KG1 (cell line): Measurements from ENCODE around the gene MPST.
"Not testable (repeated sequence)": the region's sequence is repeated elsewhere in the genome, so short reads cannot be mapped to it uniquely, and the experiment has no call there.

Experiments
- DNase-seq: peaks from one replicate; lab custom pipeline; 2025; lab: John Stamatoyannopoulos, UW

Gene MPST

GRCh38 chr22:37060801-37061610 lies 41.5 kb downstream of the MPST start:
- DNase-seq, result no peak

GRCh38 chr22:37061611-37062375 lies 42.3 kb downstream of the MPST start:
- no peak for DNase-seq

GRCh38 chr22:37062376-37062675 lies 42.8 kb downstream of the MPST start:
- no peak for DNase-seq

DNA sequence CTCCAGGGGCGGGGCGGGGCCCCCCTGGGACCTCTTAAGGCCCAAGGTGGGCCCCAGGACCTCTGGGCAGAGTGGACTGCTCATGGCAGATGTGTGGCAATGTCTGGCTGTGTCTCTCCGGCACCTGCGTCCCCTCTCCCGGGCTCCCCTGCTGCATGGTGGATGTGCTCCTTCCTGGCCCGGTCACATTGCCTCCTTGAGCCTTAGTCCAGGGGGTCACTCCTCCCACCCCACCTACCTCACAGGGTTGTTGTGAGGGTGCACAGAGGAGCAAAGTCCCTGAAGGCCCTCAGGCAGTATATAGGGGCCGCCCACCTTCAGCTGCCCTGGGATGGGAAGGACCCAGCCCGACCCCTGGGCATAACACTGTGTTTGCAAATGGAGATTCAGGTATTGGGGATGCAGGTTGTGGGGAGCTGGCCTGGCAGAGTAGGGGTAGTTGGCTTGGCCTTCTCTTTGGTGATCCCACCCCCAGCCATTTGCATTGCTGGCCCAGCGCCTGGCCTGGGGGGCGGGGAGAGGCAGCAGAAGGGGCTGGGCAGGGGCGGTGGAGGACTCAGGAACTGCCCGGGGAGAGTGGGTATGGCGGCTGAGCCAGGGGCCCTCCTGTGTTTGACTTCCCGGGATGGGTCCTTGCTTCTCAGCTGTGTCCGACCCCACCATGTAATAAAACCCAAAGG lies 43.3 kb downstream of the MPST start:
- no peak for DNase-seq

DNA sequence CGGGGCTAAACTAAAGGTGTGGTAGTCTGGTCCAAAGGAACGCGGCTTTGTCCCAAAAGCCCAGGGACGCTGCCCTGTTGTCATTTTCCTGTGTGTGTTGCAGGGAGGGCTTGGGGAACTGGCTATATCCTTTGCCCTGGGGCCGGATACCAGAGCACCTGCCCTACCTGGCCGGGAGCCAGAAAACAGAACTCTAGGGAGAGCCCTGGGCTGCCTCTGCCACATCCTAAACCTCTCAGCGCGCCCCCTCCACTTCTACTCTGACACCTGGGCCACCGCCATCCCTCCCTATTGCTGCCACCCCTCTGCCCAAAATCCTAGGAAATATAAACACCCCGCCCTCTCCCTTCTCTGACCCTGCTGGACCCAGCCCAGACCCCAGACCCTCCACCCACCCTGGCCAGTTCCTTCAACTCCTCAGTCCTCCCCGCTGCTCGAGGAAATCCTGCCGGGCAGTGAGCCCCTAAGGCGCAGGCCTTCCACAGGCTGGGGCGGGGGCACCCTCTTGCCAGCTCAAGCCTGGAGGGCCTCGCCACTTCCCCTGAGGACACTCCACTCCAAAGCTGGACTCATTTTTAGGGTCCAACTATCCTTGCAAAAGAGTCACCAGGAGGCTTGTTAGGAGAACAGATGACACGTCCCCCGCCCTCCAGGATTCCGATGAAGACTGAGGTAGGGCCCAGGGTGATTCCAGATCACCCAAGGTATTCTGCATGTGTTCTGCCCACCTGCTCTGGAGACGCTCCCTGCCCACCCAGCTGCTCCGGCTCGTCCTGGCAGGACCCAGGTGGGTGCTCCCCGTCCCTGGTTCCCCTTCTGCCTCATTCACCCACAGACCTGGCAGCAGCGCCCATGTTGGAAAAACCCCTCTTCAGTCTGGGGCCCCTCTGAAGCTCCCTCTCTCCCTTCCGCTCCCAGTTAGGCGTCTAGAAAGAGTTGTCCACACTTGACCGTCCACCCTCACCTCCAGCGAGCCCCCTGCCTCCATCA lies 44.2 kb downstream of the MPST start:
- no peak for DNase-seq

GRCh38 chr22:37064553-37064952 lies 45.0 kb downstream of the MPST start:
- DNase-seq, result no peak

- no peak for DNase-seq
Measured at GRCh38 chr22:37065180-37065579, 45.6 kb downstream of the MPST start.

- no peak for DNase-seq
Measured at GRCh38 chr22:37065961-37066360, 46.4 kb downstream of the MPST start.

GRCh38 chr22:37067428-37067827 lies 47.9 kb downstream of the MPST start:
- DNase-seq, result no peak

- no peak for DNase-seq
Measured at GRCh38 chr22:37068859-37069258, 49.3 kb downstream of the MPST start.

- no peak for DNase-seq
Measured at GRCh38 chr22:37069319-37069718, 49.8 kb downstream of the MPST start.

DNA sequence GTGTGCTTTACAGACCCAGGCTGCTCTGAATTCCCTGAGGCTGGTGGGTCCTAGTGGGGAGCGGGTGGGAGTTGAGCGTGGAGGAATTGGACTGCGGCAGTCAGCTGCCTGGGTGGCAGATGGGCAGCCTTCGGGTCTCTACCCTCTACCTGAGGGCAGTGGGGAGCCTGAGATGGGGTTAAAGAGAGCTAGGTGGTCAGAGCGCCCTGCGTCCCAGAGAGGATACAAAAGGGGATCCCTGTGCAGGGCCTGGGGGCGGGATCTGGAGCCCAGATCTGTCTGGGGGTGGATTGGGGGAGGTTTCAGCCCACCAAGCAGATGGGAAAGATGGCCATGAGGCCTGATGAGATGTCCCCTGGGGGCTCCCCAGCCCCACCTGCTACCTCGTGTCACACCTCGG lies 50.2 kb downstream of the MPST start:
- no peak for DNase-seq

GRCh38 chr22:37070334-37070733 lies 50.8 kb downstream of the MPST start:
- no peak for DNase-seq

GRCh38 chr22:37070744-37071143 lies 51.2 kb downstream of the MPST start:
- no peak for DNase-seq

DNA sequence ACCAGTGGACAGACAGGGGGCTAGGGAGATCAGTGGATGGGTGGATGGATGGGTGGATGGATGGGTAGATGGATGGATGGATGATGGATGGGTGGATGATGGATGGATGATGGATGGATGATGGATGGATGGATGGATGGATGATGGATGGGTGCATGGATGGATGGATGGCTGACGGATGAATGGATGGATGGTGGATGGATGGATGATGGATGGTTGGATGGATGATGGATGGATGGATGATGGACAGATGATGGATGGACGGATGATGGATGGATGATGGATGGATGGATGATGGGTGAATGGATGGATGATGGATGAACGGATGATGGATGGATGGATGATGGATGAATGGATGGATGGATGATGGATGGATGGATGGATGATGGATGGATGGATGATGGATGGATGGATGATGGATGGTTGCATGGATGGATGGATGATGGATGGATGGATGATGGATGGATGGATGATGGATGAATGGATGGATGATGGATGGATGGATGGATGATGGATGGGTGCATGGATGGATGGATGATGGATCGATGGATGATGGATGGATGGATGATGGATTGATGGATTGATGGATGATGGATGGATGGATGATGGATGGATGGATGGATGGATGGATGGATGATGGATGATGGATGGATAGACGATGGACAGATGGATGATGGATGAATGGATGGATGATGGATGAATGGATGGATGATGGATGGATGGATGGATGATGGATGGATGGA lies 52.5 kb downstream of the MPST start:
- DNase-seq, result not testable (repeated sequence)

DNA sequence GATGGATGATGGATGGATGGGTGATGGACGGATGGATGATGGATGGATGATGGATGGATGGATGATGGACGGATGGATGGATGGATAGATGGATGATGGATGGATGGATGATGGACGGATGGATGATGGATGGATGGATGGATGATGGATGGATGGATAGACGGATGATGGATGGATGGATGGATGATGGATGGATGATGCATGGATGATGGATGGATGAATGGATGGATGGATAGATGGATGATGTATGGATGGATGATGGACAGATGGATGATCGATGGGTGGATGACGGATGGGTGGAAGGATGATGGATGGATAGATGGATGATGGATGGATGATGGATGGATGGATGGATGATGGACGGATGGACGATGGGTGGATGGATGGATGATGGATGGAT lies 53.1 kb downstream of the MPST start:
- DNase-seq, result no peak

- no peak for DNase-seq
Measured at GRCh38 chr22:37074537-37074936, 55.0 kb downstream of the MPST start.

DNA sequence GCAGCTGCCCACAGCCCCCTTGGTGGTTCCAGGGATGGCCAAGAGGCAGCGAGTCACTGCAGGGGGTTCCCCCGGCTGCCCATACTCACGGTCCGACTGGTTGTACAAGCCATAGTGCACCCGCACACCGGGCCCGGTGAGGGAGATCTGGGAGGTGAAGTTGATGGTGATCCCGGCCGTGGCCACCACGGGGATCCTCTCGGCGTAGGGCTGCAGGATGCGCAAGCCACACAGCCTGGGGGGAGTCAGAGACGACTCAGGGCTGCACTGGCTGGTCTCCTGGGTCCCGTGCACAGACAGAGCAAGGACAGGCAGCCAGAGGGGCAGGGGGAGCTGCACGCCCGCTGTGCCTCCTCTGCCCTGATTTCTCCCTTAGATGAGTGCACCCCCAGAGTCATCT lies 55.5 kb downstream of the MPST start:
- DNase-seq, result no peak

- no peak for DNase-seq
Measured at GRCh38 chr22:37075822-37076433, 56.4 kb downstream of the MPST start.

DNA sequence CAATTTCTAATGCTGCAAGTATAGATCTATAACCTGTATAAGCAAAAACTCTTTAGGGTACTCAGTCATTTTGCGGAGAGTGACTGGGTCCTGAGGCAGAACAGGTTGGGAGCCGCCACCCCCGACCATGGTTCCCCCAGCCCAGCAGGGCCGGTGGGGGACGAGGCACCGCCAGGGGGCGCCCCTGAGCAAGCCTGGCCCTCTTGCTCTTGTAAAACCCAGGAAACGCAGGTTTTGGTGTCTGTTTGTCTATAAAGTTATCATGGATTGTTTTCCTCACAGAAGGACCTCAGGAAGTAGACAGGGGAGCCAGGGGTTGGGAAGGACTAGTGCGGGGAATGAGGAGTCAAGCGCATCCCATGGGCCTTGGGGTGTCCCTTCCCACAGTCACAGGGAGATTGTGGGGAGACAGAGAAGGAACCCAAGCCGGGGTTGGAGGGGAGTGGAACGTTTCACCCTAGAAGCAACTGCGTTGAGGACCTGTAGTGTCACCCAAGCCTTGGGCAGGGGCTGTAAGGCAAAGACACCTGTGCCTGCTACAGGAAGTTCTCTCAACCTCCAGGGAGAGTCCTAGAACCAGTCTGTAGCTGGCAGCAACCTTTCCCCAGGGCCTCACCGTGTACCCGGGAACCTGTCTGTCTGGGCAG lies 58.4 kb downstream of the MPST start:
- DNase-seq, result peak; percentile 31
